ENCODE data around the gene HSDL2.
A peak's percentile ranks its signal among the peaks of the same experiment; 100 is the strongest.
"Not testable (repeated sequence)": the region's sequence is repeated elsewhere in the genome, so short reads cannot be mapped to it uniquely, and the experiment has no call there.

The HSDL2 gene

GRCh38 chr9:112380102-112380824 lies at the start of gene HSDL2:
Gene HSDL2, plus strand, starts transcription at chr9:112380108. Its CDS starts 56 bp downstream, at chr9:112380164.
- peak; percentile 7 for DNase-seq (ENCODE audit: low read depth)

GRCh38 chr9:112331674-112331952 lies 48.3 kb upstream of the HSDL2 start:
- no peak for DNase-seq (ENCODE audit: low read depth)

GRCh38 chr9:112332214-112332613 lies 47.7 kb upstream of the HSDL2 start:
- no peak for DNase-seq (ENCODE audit: low read depth)

- no peak for DNase-seq (ENCODE audit: low read depth)
Measured at GRCh38 chr9:112332674-112332976, 47.3 kb upstream of the HSDL2 start.

GRCh38 chr9:112332977-112333638 lies 46.8 kb upstream of the HSDL2 start, which contains the start of gene PTBP3:
Gene PTBP3, minus strand, starts transcription at chr9:112333619. Its CDS starts 35,754 bp downstream, at chr9:112297865.
- peak; percentile 68 for DNase-seq (ENCODE audit: low read depth)

- peak; percentile 91 for DNase-seq (ENCODE audit: low read depth)
Measured at GRCh38 chr9:112333639-112334431, 46.1 kb upstream of the HSDL2 start.

- DNase-seq (ENCODE audit: low read depth) = peak; percentile 26
Measured at GRCh38 chr9:112334432-112334841, 45.5 kb upstream of the HSDL2 start.

GRCh38 chr9:112337547-112337946 lies 42.4 kb upstream of the HSDL2 start:
- DNase-seq (ENCODE audit: low read depth) = no peak

GRCh38 chr9:112338561-112338960 lies 41.3 kb upstream of the HSDL2 start:
- DNase-seq (ENCODE audit: low read depth) = no peak

GRCh38 chr9:112339886-112340285 lies 40.0 kb upstream of the HSDL2 start:
- DNase-seq (ENCODE audit: low read depth) = no peak

- DNase-seq (ENCODE audit: low read depth) = no peak
Measured at GRCh38 chr9:112341730-112342129, 38.2 kb upstream of the HSDL2 start.

GRCh38 chr9:112348257-112349007 lies 31.5 kb upstream of the HSDL2 start:
- DNase-seq (ENCODE audit: low read depth) = peak; percentile 71

GRCh38 chr9:112349008-112349333 lies 30.9 kb upstream of the HSDL2 start:
- DNase-seq (ENCODE audit: low read depth) = no peak

GRCh38 chr9:112351184-112351583 lies 28.7 kb upstream of the HSDL2 start:
- DNase-seq (ENCODE audit: low read depth) = no peak

GRCh38 chr9:112352209-112352608 lies 27.7 kb upstream of the HSDL2 start:
- no peak for DNase-seq (ENCODE audit: low read depth)

- no peak for DNase-seq (ENCODE audit: low read depth)
Measured at GRCh38 chr9:112354081-112354743, 25.7 kb upstream of the HSDL2 start.

- no peak for DNase-seq (ENCODE audit: low read depth)
Measured at GRCh38 chr9:112355427-112355897, 24.4 kb upstream of the HSDL2 start.

GRCh38 chr9:112360047-112360804 lies 19.7 kb upstream of the HSDL2 start:
- DNase-seq (ENCODE audit: low read depth) = no peak

- DNase-seq (ENCODE audit: low read depth) = no peak
Measured at GRCh38 chr9:112361601-112362000, 18.3 kb upstream of the HSDL2 start.

GRCh38 chr9:112364761-112365160 lies 15.1 kb upstream of the HSDL2 start:
- no peak for DNase-seq (ENCODE audit: low read depth)

- DNase-seq (ENCODE audit: low read depth) = not testable (repeated sequence)
Measured at GRCh38 chr9:112365257-112365656, 14.7 kb upstream of the HSDL2 start.

All from activated T-cell treated with anti-CD3 and anti-CD28 coated beads for 24 hours (primary cell).